ENCODE measurements around the gene SND1.

The SND1 gene

GRCh38 chr7:127878791-127879190, 226.8 kb downstream of the SND1 start:
- TF ChIP-seq, protein P1, sequence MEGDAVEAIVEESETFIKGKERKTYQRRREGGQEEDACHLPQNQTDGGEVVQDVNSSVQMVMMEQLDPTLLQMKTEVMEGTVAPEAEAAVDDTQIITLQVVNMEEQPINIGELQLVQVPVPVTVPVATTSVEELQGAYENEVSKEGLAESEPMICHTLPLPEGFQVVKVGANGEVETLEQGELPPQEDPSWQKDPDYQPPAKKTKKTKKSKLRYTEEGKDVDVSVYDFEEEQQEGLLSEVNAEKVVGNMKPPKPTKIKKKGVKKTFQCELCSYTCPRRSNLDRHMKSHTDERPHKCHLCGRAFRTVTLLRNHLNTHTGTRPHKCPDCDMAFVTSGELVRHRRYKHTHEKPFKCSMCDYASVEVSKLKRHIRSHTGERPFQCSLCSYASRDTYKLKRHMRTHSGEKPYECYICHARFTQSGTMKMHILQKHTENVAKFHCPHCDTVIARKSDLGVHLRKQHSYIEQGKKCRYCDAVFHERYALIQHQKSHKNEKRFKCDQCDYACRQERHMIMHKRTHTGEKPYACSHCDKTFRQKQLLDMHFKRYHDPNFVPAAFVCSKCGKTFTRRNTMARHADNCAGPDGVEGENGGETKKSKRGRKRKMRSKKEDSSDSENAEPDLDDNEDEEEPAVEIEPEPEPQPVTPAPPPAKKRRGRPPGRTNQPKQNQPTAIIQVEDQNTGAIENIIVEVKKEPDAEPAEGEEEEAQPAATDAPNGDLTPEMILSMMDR (IDR thresholded peaks at IDR 0.05; ENCODE audit: borderline replicate concordance, control extremely low read depth, extremely low read depth, insufficient read depth, missing control alignments) = no peak
- in situ Hi-C loops (cut with MboI; ENCODE audit: low sequenced_read_pairs, unreplicated experiment) = no loop called here
- no peak for DNase-seq (ENCODE audit: low spot score)

- DNase-seq (ENCODE audit: low spot score) = no peak
- TF ChIP-seq, protein P1 (IDR thresholded peaks at IDR 0.05; ENCODE audit: borderline replicate concordance, control extremely low read depth, extremely low read depth, insufficient read depth, missing control alignments) = no peak
- in situ Hi-C loops (cut with MboI; ENCODE audit: low sequenced_read_pairs, unreplicated experiment) = no loop called here
These were observed 227.4 kb downstream of the SND1 start for GRCh38 chr7:127879436-127879835.

DNA sequence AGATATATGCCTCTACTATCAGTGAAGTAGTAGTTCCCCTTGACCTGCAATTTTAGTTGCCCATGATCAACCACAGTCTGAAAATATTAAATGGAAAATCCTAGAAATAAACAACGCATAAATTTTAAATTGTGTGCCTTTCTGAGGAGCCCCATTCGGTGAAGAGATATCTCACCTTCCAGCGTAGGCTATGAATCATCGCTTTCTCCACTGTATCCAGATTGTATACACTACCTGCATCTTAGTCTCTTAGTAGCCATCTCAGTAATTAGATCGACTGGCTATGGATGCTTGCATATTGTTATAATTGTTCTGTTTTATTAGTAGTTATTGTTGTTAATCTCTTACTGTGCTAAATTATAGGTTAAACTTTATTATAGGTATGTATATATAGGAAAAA, 227.9 kb downstream of the SND1 start:
- in situ Hi-C loops (cut with MboI; ENCODE audit: low sequenced_read_pairs, unreplicated experiment) = no loop called here
- no peak for DNase-seq (ENCODE audit: low spot score)

GRCh38 chr7:127880454-127880853, 228.5 kb downstream of the SND1 start:
- TF ChIP-seq, protein P1 (IDR thresholded peaks at IDR 0.05; ENCODE audit: borderline replicate concordance, control extremely low read depth, extremely low read depth, insufficient read depth, missing control alignments) = no peak
- DNase-seq (ENCODE audit: low spot score) = no peak
- in situ Hi-C loops (cut with MboI; ENCODE audit: low sequenced_read_pairs, unreplicated experiment) = no loop called here

More for the DNA sequence above, 227.9 kb downstream of the SND1 start:
- TF ChIP-seq, protein P1 (IDR thresholded peaks at IDR 0.05; ENCODE audit: borderline replicate concordance, control extremely low read depth, extremely low read depth, insufficient read depth, missing control alignments) = no peak

GRCh38 chr7:127881564-127881963, 229.6 kb downstream of the SND1 start:
- in situ Hi-C loops (cut with MboI; ENCODE audit: low sequenced_read_pairs, unreplicated experiment) = no loop called here
- TF ChIP-seq, protein P1 (IDR thresholded peaks at IDR 0.05; ENCODE audit: borderline replicate concordance, control extremely low read depth, extremely low read depth, insufficient read depth, missing control alignments) = no peak
- no peak for DNase-seq (ENCODE audit: low spot score)

GRCh38 chr7:127882313-127882920, 230.4 kb downstream of the SND1 start:
- DNase-seq (ENCODE audit: low spot score) = no peak
- in situ Hi-C loops (cut with MboI; ENCODE audit: low sequenced_read_pairs, unreplicated experiment) = no loop called here
- TF ChIP-seq, protein P1 (IDR thresholded peaks at IDR 0.05; ENCODE audit: borderline replicate concordance, control extremely low read depth, extremely low read depth, insufficient read depth, missing control alignments) = no peak

Data from GM13976 (cell line).